Left ventricle myocardium superior (tissue), 1 donor: ENCODE measurements around the gene SYCE3. TPM values are rescaled to one million over a fixed set of nuclear protein-coding genes. Genes with fewer than 3 reads are reported as not detected.
A peak's percentile ranks its signal among the peaks of the same experiment; 100 is the strongest.

ENCODE experiments used
- ATAC-seq: fragments of 200-7000 bp; cut with Tn5 transposase; one replicate; pipeline ENCODE4 v1.9.1; 2020; ENCODE audit warnings: mild to moderate bottlenecking, moderate library complexity
- DNase-seq: peaks from one replicate; pipeline ENCODE4 v3.0.0-alpha.2; 2020
- intact Hi-C: fragments of 100-400 bp; cut with micrococcal nuclease; formaldehyde crosslinking; loops from one replicate; pipeline ENCODE4 v1.11.0; 2022
- total RNA-seq: library from RNA; stranded (reverse); fragmentation: NEBNext Ultra II Directional; extraction: Animal tissue kit (Norgen Biotek cat#: 25700); gene quantifications from one replicate; pipeline ENCODE4 v1.2.1, GENCODE V29; 2021
- donor health status: DM: no; HTN: yes; CAD: no; lungs with severe emphysema.

Gene SYCE3
- total RNA-seq, 1 donor from 2014 or later: not detected

DNA sequence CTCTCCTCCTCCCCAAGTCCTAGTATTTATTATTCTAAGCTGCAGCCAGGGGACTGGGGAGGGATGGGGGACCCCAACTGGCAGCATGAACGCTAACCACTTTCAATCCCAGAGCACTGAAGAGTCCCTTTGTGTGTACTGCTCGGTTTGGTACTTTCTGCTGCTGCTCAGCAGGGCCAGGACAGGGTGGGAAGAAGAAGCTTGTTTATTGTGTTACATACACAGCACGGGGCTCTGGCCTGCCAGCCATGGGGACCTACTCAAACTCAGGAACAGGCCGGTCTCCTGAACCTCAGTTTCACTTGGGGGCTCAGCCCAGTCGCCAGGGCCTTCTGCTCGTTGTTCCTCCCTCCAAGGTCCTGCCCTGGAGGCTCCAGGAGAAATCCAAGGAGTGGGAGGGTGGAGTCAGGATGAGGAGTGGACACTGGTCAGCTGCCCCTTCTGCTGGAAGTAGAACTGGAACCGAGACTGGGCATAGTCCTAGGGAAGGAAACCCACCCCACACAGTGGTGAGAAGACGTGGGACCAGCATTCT lies 16.1 kb upstream of the SYCE3 start:
- ATAC-seq: no peak
- no peak for DNase-seq
- intact Hi-C loops: no loop called here

- DNase-seq (peak; percentile 84), ATAC-seq (peak; percentile 36)
- intact Hi-C loops: no loop called here
These were observed 15.5 kb upstream of the SYCE3 start, which contains the start of gene CPT1B for GRCh38 chr22:50577987-50578775. CPT1B (minus strand) TSS chr22:50578427; CDS start chr22:50577915, 512 bp downstream.

- intact Hi-C loops: no loop called here
- ATAC-seq (no peak), DNase-seq (no peak)
These were observed 14.9 kb upstream of the SYCE3 start for GRCh38 chr22:50577697-50577986.

DNA sequence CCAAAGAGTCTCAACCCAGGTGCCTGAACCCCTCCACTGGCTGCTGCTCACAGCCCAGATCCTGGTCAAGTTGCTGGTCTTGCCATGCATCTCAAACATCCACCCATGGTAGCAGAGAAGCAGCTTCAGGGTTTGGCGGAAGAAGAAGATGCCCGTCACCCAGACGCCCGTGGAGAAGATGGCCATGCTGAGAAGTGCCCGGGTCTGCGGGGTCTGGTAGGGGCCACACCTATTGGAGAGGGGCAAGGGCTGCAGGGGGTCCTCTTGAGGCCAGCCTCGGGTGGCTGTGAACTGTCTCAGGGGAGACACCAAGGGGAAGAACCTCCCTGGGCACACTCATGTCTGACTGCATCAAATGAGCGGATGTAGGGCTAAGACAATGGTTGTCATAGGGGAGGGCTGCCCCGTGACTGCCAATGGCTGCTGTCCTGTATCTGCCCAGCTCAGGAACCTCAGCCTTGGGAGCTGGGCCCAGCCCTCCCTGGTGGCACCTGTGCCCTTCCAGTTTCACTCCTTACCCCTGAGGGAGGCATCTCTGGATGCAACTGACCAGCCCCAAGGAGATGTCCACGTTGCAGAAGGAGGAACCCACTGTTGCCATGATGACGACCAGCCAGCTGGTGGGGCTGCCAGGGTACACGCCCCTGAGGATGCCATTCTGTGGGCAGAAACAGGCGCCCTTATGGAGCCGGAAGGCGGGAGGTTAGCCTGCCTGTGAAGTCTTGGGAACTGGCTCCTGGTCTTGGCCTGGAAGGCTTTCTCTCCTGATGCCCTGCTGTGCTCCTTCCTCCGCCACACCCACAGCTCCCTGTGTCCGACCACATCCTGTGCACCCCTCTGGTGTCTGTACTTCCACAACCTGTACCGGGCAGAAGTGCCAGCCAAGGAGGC lies 14.3 kb upstream of the SYCE3 start:
- DNase-seq (no peak), ATAC-seq (no peak)
- intact Hi-C loops: no loop called here

DNA sequence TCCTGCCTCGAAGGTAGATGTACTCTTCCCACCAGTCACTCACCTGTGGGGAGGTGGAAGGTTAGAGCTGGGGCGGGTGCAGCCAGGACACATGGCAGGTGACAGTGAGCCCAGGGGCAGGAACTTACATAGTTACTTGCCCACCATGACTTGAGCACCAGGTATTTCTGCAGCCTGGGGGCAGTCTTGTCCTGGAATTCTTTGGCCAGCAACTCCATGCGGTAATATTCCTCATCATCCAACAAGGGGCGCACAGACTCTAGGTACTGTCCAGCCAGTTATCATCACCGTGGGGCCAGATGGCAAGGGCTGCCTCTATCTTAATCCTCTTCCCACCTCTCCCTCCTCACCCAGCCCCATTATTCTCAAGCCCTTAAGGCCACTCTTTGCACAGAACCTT lies 13.4 kb upstream of the SYCE3 start:
- ATAC-seq (peak; percentile 6), DNase-seq (no peak)
- intact Hi-C loops: no loop called here

DNA sequence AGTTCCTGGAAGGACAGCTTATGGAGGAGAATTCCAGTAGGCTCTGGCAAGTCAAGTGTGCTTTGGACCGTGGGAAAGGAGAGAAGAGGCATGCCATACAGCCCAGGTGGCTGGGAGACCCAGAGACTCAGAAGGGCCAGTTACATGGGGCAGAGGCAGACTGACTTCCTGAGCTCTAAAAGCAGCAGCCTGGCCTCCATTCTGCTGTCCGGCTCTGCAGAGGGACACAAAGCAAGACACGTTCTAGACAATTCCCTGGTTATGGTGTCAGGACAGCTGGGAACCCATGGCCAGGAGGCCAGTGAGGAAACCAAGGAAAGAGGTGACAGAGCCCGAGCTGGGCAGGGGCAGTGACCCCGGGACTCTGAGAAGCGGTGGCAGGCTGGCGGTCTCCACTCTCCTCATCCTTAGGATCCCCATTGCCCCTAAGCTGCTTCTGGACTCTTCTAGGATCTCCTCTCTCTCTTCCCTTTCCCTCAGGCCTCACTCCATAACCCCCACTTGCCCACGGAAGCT lies 12.8 kb upstream of the SYCE3 start:
- intact Hi-C loops: no loop called here
- DNase-seq (no peak), ATAC-seq (no peak)

- ATAC-seq (no peak), DNase-seq (no peak)
- intact Hi-C loops: no loop called here
These were observed 11.7 kb upstream of the SYCE3 start for GRCh38 chr22:50574383-50574755.

GRCh38 chr22:50573491-50574382 lies 11.0 kb upstream of the SYCE3 start:
- intact Hi-C loops: no loop called here
- DNase-seq: no peak
- no peak for ATAC-seq

DNA sequence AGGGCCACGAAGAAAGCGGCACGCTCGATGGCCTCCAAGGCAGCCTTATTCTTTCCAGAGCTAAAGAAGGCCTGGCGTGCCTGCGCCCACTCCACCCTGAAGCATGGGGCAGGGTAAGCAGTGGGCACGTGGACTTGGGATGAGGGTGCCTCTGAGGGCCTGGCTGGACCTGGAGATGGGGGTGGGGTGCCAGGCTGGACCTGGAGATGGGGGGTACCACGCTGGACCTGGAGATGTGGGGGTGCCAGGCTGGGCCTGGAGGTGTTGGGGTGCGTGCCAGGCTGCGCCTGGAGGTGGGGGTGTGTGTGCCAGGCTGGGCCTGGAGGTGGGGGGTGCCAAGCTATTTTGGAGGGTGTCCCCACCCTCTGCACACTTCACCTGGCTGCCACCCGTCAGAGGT lies 10.2 kb upstream of the SYCE3 start:
- no peak for DNase-seq
- no peak for ATAC-seq
- intact Hi-C loops: no loop called here

DNA sequence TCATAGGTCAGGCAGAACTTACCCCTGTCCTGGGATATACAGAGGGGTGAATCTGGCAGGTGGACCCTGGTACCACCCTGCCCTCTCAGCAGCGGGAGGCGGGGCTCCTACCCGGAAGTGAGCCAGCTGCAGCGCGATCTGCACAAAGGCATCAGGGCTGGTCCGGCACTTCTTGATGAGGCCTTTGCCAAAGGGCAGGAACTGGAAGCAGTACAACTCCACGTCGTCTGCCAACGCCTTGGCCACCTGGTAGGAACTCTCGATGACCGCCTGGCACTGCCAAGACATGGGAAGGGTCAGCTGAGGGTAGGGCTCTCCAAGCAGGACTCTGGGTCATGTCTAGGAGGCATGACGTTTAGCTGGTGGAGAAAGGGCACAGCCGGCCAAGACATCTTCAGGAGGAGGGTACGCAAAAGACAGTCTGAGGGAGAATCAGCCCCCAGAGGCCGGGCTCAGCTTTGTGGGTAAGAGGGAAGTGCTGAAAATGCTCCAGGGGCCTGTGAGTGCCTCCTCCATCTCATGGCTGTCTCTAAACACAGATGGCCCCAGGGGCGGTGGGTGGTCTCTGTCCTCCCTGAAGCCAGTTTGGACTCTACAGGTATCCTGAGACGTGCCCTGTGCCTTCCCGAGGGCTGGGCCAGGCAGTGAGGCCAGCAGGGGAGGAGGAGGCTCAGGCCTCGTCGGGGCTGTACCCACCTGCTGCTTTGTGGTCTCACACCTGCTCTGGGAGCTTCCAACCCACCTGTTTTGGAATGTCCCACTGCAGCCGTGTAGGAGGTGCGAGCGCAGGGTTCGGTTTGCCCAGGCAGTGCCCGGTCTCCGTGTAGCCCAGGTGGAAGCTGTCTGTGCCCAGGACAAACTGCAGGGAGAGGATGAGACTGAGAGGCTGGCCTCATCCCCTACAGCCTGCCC lies 8.8 kb upstream of the SYCE3 start:
- ATAC-seq: peak; percentile 27
- no peak for DNase-seq
- intact Hi-C loops: no loop called here

- intact Hi-C loops: no loop called here
- no peak for DNase-seq
- ATAC-seq: no peak
These were observed 8.1 kb upstream of the SYCE3 start for GRCh38 chr22:50570861-50571260.

GRCh38 chr22:50569896-50570535 lies 7.3 kb upstream of the SYCE3 start:
- DNase-seq: no peak
- no peak for ATAC-seq
- intact Hi-C loops: no loop called here

DNA sequence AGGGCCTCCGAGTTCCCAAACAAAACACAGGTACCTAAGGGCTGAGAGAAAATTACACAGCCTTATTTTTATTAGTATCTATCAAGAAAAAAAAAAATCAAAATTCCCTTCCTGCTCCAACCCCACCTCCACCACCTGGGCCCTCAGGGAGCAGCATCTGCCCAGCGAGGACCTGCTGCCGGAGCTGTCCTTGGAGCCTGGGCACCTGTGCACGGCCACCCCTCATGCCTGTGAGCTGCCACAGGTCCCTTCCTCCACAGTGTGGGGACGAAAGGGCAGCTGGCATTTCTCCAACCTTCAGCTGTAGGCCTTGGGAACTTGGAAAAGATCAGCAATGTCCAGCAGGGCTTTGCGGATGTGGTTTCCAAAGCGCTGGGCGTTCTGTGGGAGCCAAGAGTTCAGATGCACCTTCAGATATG lies 6.3 kb upstream of the SYCE3 start:
- DNase-seq: no peak
- ATAC-seq: no peak
- intact Hi-C loops: no loop called here

DNA sequence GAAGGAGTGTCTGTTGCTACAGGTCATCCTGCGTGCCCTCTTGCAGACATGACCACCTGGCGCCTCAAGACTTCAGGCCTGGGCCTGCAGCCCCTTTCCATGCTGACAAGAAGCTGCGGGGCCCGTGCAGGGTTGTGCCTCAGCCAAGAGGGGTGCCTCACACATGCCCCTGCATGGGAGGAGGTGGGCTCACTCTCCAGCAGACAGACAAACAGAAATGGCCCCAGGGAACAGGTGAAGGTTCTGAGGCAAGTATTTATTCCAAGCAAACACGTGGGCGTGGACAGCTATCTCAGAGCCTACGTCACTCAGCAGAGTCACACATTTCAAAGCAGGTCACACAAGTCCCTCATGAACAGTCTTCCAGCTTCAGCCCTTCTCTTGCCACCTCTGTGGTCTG lies 5.9 kb upstream of the SYCE3 start:
- ATAC-seq (no peak), DNase-seq (no peak)
- intact Hi-C loops: no loop called here

GRCh38 chr22:50567721-50568252 lies 5.1 kb upstream of the SYCE3 start:
- intact Hi-C loops: no loop called here
- no peak for ATAC-seq

GRCh38 chr22:50564289-50564688 lies 1.6 kb upstream of the SYCE3 start:
- DNase-seq (no peak), ATAC-seq (no peak)
- intact Hi-C loops: no loop called here

More at GRCh38 chr22:50567721-50568252, 5.1 kb upstream of the SYCE3 start:
- no peak for DNase-seq

DNA sequence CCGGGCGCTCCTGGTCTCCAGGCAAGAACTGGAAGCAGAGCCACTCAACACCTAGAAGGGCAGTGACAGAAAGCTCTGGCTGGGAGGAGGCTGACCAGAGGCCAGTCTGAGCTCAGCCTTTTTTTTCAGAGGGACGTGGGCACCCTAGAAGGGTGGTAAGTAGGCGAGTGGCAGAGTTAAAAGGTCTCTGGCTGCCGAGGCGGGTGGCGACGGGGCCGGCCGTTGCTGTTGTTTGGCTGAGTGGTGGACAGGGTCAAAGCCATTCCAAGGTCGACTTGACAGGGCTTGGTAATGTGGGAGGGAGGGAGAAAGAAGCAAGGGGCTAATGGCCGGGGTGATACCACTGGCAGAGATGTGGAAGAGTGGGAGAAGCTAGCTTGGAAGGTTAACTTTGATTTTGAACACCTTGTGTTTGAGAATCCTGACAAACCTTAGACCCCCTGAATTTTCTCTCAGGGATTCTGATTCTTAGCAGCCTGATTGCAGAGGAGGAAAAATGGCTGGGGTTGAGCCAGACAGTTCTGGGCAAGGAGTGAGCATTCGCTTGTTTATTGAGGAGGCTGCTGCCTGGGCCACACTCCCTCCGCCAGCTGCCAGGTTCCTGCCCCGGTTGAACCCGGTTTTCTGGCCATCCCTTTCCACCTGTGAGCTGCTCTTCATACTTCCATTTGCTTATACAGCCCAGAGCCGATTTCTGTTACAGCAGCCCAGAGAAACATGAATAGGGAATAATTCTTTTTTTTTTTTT lies 868 bp upstream of the SYCE3 start:
- intact Hi-C loops: no loop called here

More for the DNA sequence above, 868 bp upstream of the SYCE3 start:
- DNase-seq (peak; percentile 58), ATAC-seq (peak; percentile 52)
